Osteocyte (in vitro differentiated cells): ENCODE data around the gene ABCA9. TPM values are rescaled to one million over a fixed set of nuclear protein-coding genes. Genes with fewer than 3 reads are reported as not detected.

Experiments
- DNase-seq: peaks from one replicate; pipeline ENCODE4 v3.0.0; 2021; ENCODE audit warnings: mixed read lengths; ENCODE audit not compliant: unreplicated experiment; ENCODE audit errors: extremely low spot score
- H3K27ac Mint-ChIP-seq: one replicate; pipeline ENCODE4 v1.8.0; 2021; ENCODE audit warnings: mild to moderate bottlenecking, mixed read lengths; ENCODE audit not compliant: unreplicated experiment
- H3K27me3 Mint-ChIP-seq: one replicate; pipeline ENCODE4 v1.8.0; 2021; ENCODE audit warnings: mixed read lengths; ENCODE audit not compliant: unreplicated experiment
- H3K36me3 Mint-ChIP-seq: one replicate; pipeline ENCODE4 v1.8.0; 2021; ENCODE audit warnings: mixed read lengths; ENCODE audit not compliant: unreplicated experiment
- H3K4me1 Mint-ChIP-seq: one replicate; pipeline ENCODE4 v1.8.0; 2021; ENCODE audit warnings: mixed read lengths; ENCODE audit not compliant: unreplicated experiment
- H3K4me3 Mint-ChIP-seq: one replicate; pipeline ENCODE4 v1.8.0; 2021; ENCODE audit warnings: mild to moderate bottlenecking, moderate library complexity, mixed read lengths; ENCODE audit not compliant: unreplicated experiment
- H3K9me3 Mint-ChIP-seq: one replicate; pipeline ENCODE4 v1.8.0; 2021; ENCODE audit warnings: mixed read lengths; ENCODE audit not compliant: unreplicated experiment
- CTCF ChIP-seq: fragments of 200-600 bp; sonication (generic); IDR thresholded peaks from 2 replicates; pipeline ENCODE4 v1.5.0; 2021; ENCODE audit warnings: antibody characterized with exemption, mild to moderate bottlenecking, moderate library complexity
- total RNA-seq: library from RNA; stranded (reverse); gene quantifications from 2 replicates; pipeline ENCODE4 v1.2.1, GENCODE V29; 2021

ABCA9 gene
- total RNA-seq, 1 donor from 2014 or later = 1.1 TPM

DNA sequence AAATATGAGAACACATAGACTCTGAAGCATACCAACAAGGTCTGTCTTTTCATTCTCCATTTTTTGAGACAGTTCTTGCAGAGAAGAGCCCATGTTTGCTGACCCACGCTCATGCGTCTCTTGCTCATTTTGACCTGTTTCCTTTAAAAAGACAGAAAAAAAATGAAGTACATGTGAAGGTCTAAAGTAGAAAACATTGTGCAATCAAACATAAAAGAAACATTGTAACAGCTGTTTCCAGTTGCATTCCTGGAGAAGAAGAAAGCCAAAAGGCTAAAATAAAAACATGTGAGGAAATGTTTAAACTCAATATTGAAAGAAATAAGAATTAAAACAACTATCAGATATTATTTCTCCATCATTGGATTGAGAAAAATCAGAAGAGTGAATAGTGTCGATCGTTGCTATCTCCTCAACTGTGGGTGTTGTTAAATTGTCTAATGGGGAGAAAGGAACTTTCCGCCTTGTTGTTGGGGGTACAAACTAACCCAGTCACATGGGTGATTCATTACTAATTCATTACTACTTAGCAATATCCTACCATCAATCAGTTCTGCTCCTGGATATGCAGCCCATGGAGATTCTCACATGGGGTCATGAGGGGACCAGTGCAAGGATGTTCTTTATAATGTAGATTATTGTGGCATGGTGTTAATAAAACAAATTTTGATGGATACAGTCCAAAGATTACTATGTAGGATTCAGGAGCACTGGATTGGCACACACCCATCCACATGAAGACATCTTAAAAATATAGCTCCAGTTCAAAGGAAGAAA lies 9.5 kb downstream of the ABCA9 start:
- Mint-ChIP-seq H3K36me3 (peaks cover 8% of the 10 kb centered on the region), H3K27ac (peak overlapping the region; percentile 40), H3K9me3 (peaks cover 27% of the 10 kb centered on the region), H3K4me3 (peak overlapping the region; percentile 1), H3K4me1 (peaks cover 44% of the 10 kb centered on the region), H3K27me3 (no peaks in the 10 kb centered on the region)
- no peak for TF ChIP-seq CTCF
- no peak for DNase-seq

DNA sequence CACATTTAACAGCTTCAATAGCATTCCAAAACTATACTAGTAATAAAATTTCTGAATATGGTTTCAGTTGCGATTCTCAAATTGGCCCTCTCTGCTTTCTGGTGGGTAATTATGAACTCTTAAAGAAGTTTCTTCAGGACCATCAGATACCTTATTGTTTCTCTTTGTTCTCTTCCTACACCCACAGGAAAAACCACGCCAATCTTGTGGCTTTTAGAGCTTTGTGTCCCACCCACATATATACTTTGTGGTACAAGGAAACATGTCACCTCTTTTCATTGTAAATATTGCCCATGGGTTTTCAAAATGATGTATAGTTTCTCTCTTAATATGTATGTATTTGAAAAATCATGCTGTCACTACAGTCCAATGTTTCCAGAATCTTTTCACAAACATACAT lies 12.1 kb downstream of the ABCA9 start:
- Mint-ChIP-seq H3K4me3 (no peak overlapping the region), H3K36me3 (no peaks in the 10 kb centered on the region), H3K4me1 (peaks cover 37% of the 10 kb centered on the region), H3K27ac (no peak overlapping the region), H3K9me3 (peaks cover 7% of the 10 kb centered on the region), H3K27me3 (no peaks in the 10 kb centered on the region)
- no peak for DNase-seq
- TF ChIP-seq CTCF = no peak

- H3K4me1 Mint-ChIP-seq = peaks cover 29% of the 10 kb centered on the region
- TF ChIP-seq CTCF = no peak
These were observed 13.1 kb downstream of the ABCA9 start for GRCh38 chr17:69047368-69048263.

GRCh38 chr17:69046121-69046807 lies 14.5 kb downstream of the ABCA9 start:
- Mint-ChIP-seq H3K36me3 (no peaks in the 10 kb centered on the region), H3K9me3 (no peaks in the 10 kb centered on the region), H3K27ac (no peak overlapping the region), H3K4me1 (peaks cover 23% of the 10 kb centered on the region), H3K27me3 (no peaks in the 10 kb centered on the region), H3K4me3 (no peak overlapping the region)
- no peak for DNase-seq
- no peak for TF ChIP-seq CTCF

More at GRCh38 chr17:69047368-69048263, 13.1 kb downstream of the ABCA9 start:
- Mint-ChIP-seq H3K27me3 (no peaks in the 10 kb centered on the region), H3K4me3 (no peak overlapping the region), H3K27ac (peak overlapping the region; percentile 50), H3K9me3 (peaks cover 4% of the 10 kb centered on the region), H3K36me3 (no peaks in the 10 kb centered on the region)
- no peak for DNase-seq
